Right cardiac atrium (tissue), 5 donors: Measurements from ENCODE around the gene RGS9. TPM values are rescaled to one million over a fixed set of nuclear protein-coding genes. Genes with fewer than 3 reads are reported as not detected.

Source experiments
- ATAC-seq, 2 donors: fragments of 200-7000 bp; cut with Tn5 transposase; one replicate each; pipeline versions ENCODE4 v1.8.0 to v1.9.1; 2020; ENCODE audit warnings: moderate library complexity in 2 of 2, mild to moderate bottlenecking in 1 of 2
- DNase-seq, 3 donors: peaks; one replicate each; pipeline ENCODE4 v3.0.0-alpha.2; 2020
- H3K27ac ChIP-seq: one replicate; pipeline ENCODE4 v1.5.1; 2013; ENCODE audit warnings: mild to moderate bottlenecking, low read length, control low read depth, moderate library complexity
- H3K27me3 ChIP-seq: one replicate; pipeline ENCODE4 v1.6.1; 2013; ENCODE audit not compliant: control insufficient read depth, insufficient read depth
- H3K4me1 ChIP-seq: one replicate; pipeline ENCODE4 v1.6.1; 2013; ENCODE audit warnings: low read length; ENCODE audit not compliant: control insufficient read depth, insufficient read depth
- H3K4me3 ChIP-seq: one replicate; pipeline ENCODE4 v1.5.1; 2013; ENCODE audit warnings: low read length, control low read depth
- H3K9me3 ChIP-seq: one replicate; pipeline ENCODE4 v1.6.1; 2013; ENCODE audit warnings: low read length; ENCODE audit not compliant: control insufficient read depth
- WGBS: extraction: QIAGEN DNeasy Blood & Tissue Kit; methylation state at CpG from one replicate; pipeline ENCODE4 v1.1.7; 2013; 5-methylcytosine and 5-hydroxymethylcytosine counted together
- intact Hi-C, 4 donors: fragments of 100-400 bp; cut with DNase I; formaldehyde crosslinking; loops; one replicate each; pipeline versions ENCODE4 v1.11.0 to v1.14.0; 2022 to 2023
- polyA plus RNA-seq: library from polyadenylated mRNA; stranded (reverse); fragments of 200-250 nt; gene quantifications from one replicate; pipeline ENCODE4 v1.2.3, GENCODE V29; 2013
- total RNA-seq, 4 donors: library from RNA; stranded (reverse); fragmentation: NEBNext Ultra II Directional; extraction: Animal tissue kit (Norgen Biotek cat#: 25700); gene quantifications; one replicate each; pipeline ENCODE4 v1.2.1, GENCODE V29; 2021
- donor health status: healthy with polysubstance abuse.
- donor health status: DM: no; HTN: yes; CAD: no.
- donor health status: DM: no; HTN: no; CAD: no.
- donor health status: DM: no; HTN: yes; CAD: no; lungs with severe emphysema.
- donor health status: DM: yes; HTN: yes; CAD: no.

Gene RGS9
- total and polyA plus RNA-seq, 5 donors, result 4.2 to 15.1 (median 7.9) TPM

DNA sequence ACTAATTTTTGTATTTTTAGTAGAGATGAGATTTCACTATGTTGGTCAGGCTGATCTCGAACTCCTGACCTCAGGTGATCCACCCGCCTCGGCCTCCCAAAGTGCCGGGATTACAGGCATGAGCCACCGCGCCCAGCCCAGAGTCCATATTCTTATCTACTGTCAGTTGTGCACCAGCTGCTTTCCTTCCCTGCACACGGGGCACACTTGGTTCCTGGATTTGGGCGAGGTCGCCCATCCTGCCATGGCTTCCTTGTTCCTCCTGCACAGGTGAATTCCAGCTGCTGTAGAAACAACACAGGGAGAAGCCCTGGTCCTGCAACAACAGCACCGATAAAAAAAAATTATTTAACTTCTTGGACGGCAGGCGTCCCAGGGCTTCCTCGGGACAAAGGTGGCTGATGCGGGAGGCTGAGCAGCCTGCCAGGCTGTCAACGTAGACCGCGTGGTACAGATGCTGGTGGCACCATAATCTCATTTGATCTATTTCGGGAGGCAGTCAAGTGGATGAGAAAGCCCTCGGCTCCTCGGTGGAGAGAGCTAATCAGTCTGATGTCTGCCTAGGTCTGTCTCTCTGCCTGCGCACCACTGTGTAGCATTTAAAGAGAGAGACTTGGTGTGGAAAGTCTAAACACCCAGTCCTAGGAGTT, 19.1 kb downstream of the RGS9 start:
- ATAC-seq (peak; percentile 82), DNase-seq (peak; percentile 25 to 67 (median 60))
- intact Hi-C loops, result no loop called here
- Histone ChIP-seq H3K27ac (no peak overlapping the region), H3K27me3 (no peaks in the 10 kb centered on the region), H3K9me3 (no peaks in the 10 kb centered on the region), H3K4me1 (no peaks in the 10 kb centered on the region), H3K4me3 (no peak overlapping the region)
- 71% methylated on average over 21 of the region's 21 CpGs for WGBS

- Histone ChIP-seq H3K4me1 (no peaks in the 10 kb centered on the region), H3K9me3 (no peaks in the 10 kb centered on the region), H3K27ac (no peak overlapping the region), H3K27me3 (no peaks in the 10 kb centered on the region), H3K4me3 (no peak overlapping the region)
- intact Hi-C loops, result no loop called here
- DNase-seq, result peak in 1 of 3 donors; percentile 16
- ATAC-seq, result peak in 1 of 2 donors; percentile 26
- 82% methylated on average over 14 of the region's 14 CpGs for WGBS
Measured at GRCh38 chr17:65156835-65157565, 19.8 kb downstream of the RGS9 start.

DNA sequence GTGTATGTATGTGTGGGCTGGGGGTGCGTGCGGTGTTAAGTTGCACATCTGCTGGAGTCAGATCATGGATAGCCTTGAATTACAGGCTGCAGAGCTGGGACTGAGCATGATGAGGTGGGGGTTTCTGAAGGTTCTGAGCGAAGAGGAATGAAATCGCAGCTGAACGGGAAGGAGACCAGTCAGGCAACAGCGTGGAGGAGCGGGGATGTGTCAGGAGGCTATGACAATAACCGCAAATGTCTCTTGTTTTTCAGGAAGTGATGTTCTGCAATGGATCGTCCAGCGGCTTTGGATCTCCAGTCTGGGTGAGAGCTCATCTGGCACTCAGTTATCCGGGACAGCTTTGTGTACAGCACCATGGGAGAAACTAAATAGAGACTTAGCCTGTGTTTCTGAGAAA, 20.9 kb downstream of the RGS9 start:
- Histone ChIP-seq H3K4me1 (no peaks in the 10 kb centered on the region), H3K27ac (no peak overlapping the region), H3K9me3 (no peaks in the 10 kb centered on the region), H3K4me3 (no peak overlapping the region), H3K27me3 (no peaks in the 10 kb centered on the region)
- DNase-seq (peak in 1 of 3 donors; percentile 11), ATAC-seq (no peak)
- 74% methylated on average over 11 of the region's 11 CpGs for WGBS
- intact Hi-C loops, result no loop called here

DNA sequence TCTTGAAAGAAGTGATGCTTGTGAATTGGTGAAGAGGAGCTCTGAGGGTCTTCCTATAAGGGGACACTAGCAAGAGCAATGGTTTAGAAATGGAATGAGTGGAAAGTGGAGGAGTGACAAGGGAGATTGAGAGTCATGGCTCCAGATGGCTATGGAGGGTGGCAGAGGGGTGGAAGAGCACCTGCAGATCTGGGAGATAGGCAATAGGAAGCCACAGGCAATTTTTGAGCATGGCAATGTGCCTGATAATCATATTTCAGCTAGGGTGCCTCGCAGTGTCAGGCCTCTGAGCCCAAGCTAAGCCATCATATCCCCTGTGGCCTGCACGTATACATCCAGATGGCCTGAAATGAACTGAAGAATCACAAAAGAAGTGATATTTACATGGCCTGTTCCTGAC, 21.5 kb downstream of the RGS9 start:
- no peak for ATAC-seq
- Histone ChIP-seq H3K27ac (no peak overlapping the region), H3K4me1 (no peaks in the 10 kb centered on the region), H3K27me3 (no peaks in the 10 kb centered on the region), H3K9me3 (no peaks in the 10 kb centered on the region), H3K4me3 (no peak overlapping the region)
- intact Hi-C loops, result no loop called here
- WGBS, result 85% methylated on average over 2 of the region's 2 CpGs
- DNase-seq, result no peak

GRCh38 chr17:65160516-65160915, 23.3 kb downstream of the RGS9 start:
- 84% methylated on average over 6 of the region's 6 CpGs for WGBS
- Histone ChIP-seq H3K4me1 (no peaks in the 10 kb centered on the region), H3K4me3 (no peak overlapping the region), H3K9me3 (no peaks in the 10 kb centered on the region), H3K27me3 (no peaks in the 10 kb centered on the region), H3K27ac (no peak overlapping the region)
- ATAC-seq (no peak), DNase-seq (peak in 1 of 3 donors; percentile 23)
- intact Hi-C loops, result no loop called here

DNA sequence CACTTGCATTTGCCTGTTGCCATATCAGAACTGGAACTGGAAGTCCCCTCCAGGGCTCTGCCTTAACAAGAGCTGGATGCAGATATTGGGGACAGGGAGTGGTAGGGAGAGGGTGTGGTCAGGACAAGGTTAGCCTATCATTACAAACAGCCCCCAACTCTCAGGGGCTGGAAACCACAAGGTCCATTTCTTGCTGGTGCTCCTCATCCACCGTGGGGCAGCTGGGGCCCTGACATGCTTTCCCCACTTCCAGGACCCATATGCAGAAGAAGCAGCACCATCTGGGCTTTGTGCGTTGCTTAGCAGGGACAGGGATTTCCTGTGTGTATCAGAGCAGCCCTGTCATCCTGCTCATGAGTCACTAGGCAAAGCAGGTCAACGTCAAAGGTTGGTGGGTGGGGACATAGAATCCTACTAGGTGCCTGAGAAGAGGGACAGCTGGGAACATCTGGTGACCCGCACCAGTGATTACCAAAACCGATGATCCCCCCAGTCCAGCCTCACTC, 26.9 kb downstream of the RGS9 start:
- H3K27ac ChIP-seq, result no peak overlapping the region
- WGBS, result 42% methylated on average over 5 of the region's 5 CpGs
- ATAC-seq (peak in 1 of 2 donors; percentile 49), DNase-seq (peak in 1 of 3 donors; percentile 18)
- no peaks in the 10 kb centered on the region for H3K9me3 ChIP-seq
- no peaks in the 10 kb centered on the region for H3K27me3 ChIP-seq
- H3K4me1 ChIP-seq, result no peaks in the 10 kb centered on the region
- intact Hi-C loops, result no loop called here
- no peak overlapping the region for H3K4me3 ChIP-seq

- H3K9me3 ChIP-seq, result no peaks in the 10 kb centered on the region
- DNase-seq (no peak), ATAC-seq (no peak)
- no peaks in the 10 kb centered on the region for H3K27me3 ChIP-seq
- 86% methylated on average over 16 of the region's 16 CpGs for WGBS
- no peak overlapping the region for H3K4me3 ChIP-seq
- intact Hi-C loops, result no loop called here
- no peak overlapping the region for H3K27ac ChIP-seq
- no peaks in the 10 kb centered on the region for H3K4me1 ChIP-seq
Measured at GRCh38 chr17:65166787-65167186, 29.6 kb downstream of the RGS9 start.

DNA sequence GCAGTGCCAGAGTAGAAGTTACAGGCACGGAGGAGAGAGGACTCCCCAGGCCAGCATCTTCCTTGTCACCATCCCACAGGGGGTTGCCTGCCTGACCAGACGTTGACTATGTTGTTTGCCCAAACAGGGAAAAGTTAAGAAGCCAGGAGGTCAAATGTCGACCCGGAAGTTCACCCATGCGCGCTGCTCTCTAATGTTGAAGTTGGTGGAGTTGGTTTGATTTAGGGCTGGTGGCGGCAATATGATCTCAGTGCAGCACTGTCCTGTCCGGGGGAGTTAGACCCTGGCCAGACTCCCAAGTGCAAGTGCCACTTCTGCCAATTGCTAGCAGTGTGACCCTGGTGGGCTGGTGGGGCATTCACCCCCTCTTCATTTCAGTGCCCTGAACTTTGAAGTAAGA, 30.4 kb downstream of the RGS9 start:
- intact Hi-C loops, result no loop called here
- Histone ChIP-seq H3K4me1 (no peaks in the 10 kb centered on the region), H3K27ac (no peak overlapping the region), H3K27me3 (no peaks in the 10 kb centered on the region), H3K9me3 (no peaks in the 10 kb centered on the region), H3K4me3 (no peak overlapping the region)
- DNase-seq, result no peak
- WGBS, result 87% methylated on average over 8 of the region's 8 CpGs
- no peak for ATAC-seq

DNA sequence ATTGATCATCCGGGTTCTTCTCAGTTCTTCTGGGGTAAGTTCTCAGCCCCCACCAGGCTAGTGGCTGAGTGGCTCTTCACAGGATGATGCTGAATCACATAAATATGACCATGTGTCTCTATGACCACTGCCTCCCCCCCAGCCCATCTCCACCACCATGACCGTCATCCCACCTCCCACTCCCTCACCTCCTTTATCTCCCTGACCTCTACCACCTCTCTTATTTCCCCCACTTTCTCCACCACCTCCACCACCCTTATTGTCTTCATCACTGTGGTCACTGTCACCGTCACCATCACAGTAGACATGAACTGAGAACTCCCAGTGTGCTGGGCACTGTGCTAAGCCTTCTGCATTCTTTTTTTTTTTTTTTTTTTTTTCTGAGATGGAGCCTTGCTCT, 32.5 kb downstream of the RGS9 start:
- DNase-seq, result no peak
- no peaks in the 10 kb centered on the region for H3K9me3 ChIP-seq
- WGBS, result 94% methylated on average over 3 of the region's 3 CpGs
- no peaks in the 10 kb centered on the region for H3K4me1 ChIP-seq
- no peak for ATAC-seq
- H3K4me3 ChIP-seq, result no peak overlapping the region
- no peaks in the 10 kb centered on the region for H3K27me3 ChIP-seq
- intact Hi-C loops, result no loop called here
- no peak overlapping the region for H3K27ac ChIP-seq

DNA sequence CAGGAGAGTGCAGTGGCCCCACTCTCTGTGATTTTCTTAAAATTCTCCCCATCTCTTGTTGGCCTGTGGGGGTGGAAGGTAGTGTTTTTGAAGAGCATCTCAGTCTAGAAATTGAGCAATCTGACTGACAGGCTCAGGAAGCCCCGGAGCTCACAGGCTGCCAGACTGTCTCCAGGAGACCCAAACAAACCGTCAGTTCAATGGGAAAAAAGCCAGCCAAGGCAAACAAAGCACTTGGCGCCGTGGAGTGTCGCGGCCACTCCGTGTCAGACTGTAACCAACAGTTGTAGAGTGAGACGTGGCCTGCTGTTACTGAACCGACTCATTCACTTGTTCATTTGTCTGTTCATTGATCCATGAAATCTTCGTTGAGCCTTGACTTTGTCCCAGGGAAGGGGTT, 33.7 kb downstream of the RGS9 start:
- no peak overlapping the region for H3K4me3 ChIP-seq
- H3K4me1 ChIP-seq, result no peaks in the 10 kb centered on the region
- 20% methylated on average over 10 of the region's 10 CpGs for WGBS
- ATAC-seq (peak; percentile 87 to 94), DNase-seq (peak; percentile 75 to 87 (median 86))
- H3K9me3 ChIP-seq, result no peaks in the 10 kb centered on the region
- no peaks in the 10 kb centered on the region for H3K27me3 ChIP-seq
- intact Hi-C loops, result no loop called here
- H3K27ac ChIP-seq, result no peak overlapping the region

DNA sequence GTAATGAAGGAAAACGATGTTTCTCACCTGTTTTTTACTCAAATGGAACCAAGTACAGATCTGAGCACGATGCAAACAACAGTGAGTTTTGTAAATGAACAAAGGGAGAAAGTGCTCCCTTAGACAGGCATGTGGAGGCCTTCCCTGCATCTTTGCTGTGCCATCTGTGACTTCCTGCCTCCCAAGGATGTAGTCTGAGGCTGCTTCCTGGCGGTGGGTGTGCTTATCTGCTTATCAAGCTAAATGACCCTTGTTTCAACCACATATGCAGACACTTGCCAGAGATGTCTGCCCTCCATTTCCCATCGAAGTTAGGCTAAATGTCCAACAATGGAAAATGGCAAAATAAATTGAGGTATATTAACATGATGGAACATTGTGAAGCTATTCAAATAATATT, 34.6 kb downstream of the RGS9 start:
- no peak for ATAC-seq
- Histone ChIP-seq H3K9me3 (no peaks in the 10 kb centered on the region), H3K27ac (no peak overlapping the region), H3K4me3 (no peak overlapping the region), H3K4me1 (no peaks in the 10 kb centered on the region), H3K27me3 (no peaks in the 10 kb centered on the region)
- no peak for DNase-seq
- intact Hi-C loops, result no loop called here
- WGBS, result 65% methylated on average over 4 of the region's 4 CpGs
